Measurements from ENCODE around the gene OR51G2.

- TF ChIP-seq, protein P1, sequence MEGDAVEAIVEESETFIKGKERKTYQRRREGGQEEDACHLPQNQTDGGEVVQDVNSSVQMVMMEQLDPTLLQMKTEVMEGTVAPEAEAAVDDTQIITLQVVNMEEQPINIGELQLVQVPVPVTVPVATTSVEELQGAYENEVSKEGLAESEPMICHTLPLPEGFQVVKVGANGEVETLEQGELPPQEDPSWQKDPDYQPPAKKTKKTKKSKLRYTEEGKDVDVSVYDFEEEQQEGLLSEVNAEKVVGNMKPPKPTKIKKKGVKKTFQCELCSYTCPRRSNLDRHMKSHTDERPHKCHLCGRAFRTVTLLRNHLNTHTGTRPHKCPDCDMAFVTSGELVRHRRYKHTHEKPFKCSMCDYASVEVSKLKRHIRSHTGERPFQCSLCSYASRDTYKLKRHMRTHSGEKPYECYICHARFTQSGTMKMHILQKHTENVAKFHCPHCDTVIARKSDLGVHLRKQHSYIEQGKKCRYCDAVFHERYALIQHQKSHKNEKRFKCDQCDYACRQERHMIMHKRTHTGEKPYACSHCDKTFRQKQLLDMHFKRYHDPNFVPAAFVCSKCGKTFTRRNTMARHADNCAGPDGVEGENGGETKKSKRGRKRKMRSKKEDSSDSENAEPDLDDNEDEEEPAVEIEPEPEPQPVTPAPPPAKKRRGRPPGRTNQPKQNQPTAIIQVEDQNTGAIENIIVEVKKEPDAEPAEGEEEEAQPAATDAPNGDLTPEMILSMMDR (IDR thresholded peaks at IDR 0.05): no peak
- TF ChIP-seq POLR2A (IDR thresholded peaks at IDR 0.05): no peak
Measured at GRCh38 chr11:4957396-4957795, 38.2 kb upstream of the OR51G2 start.
